ENCODE data around the gene AKIP1.

The AKIP1 gene

GRCh38 chr11:8941341-8942103, 30.5 kb downstream of the AKIP1 start:
- DNase-seq (ENCODE audit: low read depth in 1 of 2, low spot score in 1 of 2): no peak
- no peaks in the 10 kb centered on the region for H3K27me3 ChIP-seq (ENCODE audit: insufficient read depth, poor library complexity, severe bottlenecking)
- no peak overlapping the region for H3K4me3 ChIP-seq (replicated peaks; ENCODE audit: insufficient read depth, low read length)
- TF ChIP-seq POLR2AphosphoS5 (IDR thresholded peaks at IDR 0.05; ENCODE audit: low read depth) (no peak), CTCF (IDR thresholded peaks at IDR 0.05; ENCODE audit: insufficient read depth, low read length) (no peak), GABPA (IDR thresholded peaks at IDR 0.05; ENCODE audit: low read depth) (no peak), SPI1 (IDR thresholded peaks at IDR 0.05; ENCODE audit: borderline replicate concordance, low read depth) (no peak), REST (IDR thresholded peaks at IDR 0.05; ENCODE audit: insufficient replicate concordance, low read depth) (no peak)
- no peak overlapping the region for H3K27ac ChIP-seq (replicated peaks)

GRCh38 chr11:8942518-8943066, 31.6 kb downstream of the AKIP1 start, which contains the start of gene ASCL3:
Gene ASCL3, minus strand, starts transcription at chr11:8943016. Its CDS starts 4,855 bp downstream, at chr11:8938161.
- Histone ChIP-seq H3K27me3 (ENCODE audit: insufficient read depth, poor library complexity, severe bottlenecking) (no peaks in the 10 kb centered on the region), H3K27ac (replicated peaks) (no peak within 1 kb of the TSS), H3K4me3 (replicated peaks; ENCODE audit: insufficient read depth, low read length) (no peak within 1 kb of the TSS)
- TF ChIP-seq POLR2AphosphoS5 (IDR thresholded peaks at IDR 0.05; ENCODE audit: low read depth) (no peak), GABPA (IDR thresholded peaks at IDR 0.05; ENCODE audit: low read depth) (no peak), SPI1 (IDR thresholded peaks at IDR 0.05; ENCODE audit: borderline replicate concordance, low read depth) (no peak), CTCF (IDR thresholded peaks at IDR 0.05; ENCODE audit: insufficient read depth, low read length) (no peak), REST (IDR thresholded peaks at IDR 0.05; ENCODE audit: insufficient replicate concordance, low read depth) (no peak)
- DNase-seq (ENCODE audit: low read depth in 1 of 2, low spot score in 1 of 2): no peak

- no peak overlapping the region for H3K27ac ChIP-seq (replicated peaks)
- no peaks in the 10 kb centered on the region for H3K27me3 ChIP-seq (ENCODE audit: insufficient read depth, poor library complexity, severe bottlenecking)
- H3K4me3 ChIP-seq (replicated peaks; ENCODE audit: insufficient read depth, low read length): no peak overlapping the region
- TF ChIP-seq CTCF (IDR thresholded peaks at IDR 0.05; ENCODE audit: insufficient read depth, low read length): no peak
- no peak for TF ChIP-seq POLR2AphosphoS5 (IDR thresholded peaks at IDR 0.05; ENCODE audit: low read depth)
- no peak for TF ChIP-seq GABPA (IDR thresholded peaks at IDR 0.05; ENCODE audit: low read depth)
- TF ChIP-seq REST (IDR thresholded peaks at IDR 0.05; ENCODE audit: insufficient replicate concordance, low read depth): no peak
- TF ChIP-seq SPI1 (IDR thresholded peaks at IDR 0.05; ENCODE audit: borderline replicate concordance, low read depth): no peak
- DNase-seq (ENCODE audit: low read depth in 1 of 2, low spot score in 1 of 2): no peak
These were observed 36.4 kb downstream of the AKIP1 start for GRCh38 chr11:8947230-8947943.

All from HL-60 (cell line).